Muscle layer of duodenum (tissue), 2 donors: Measurements from ENCODE around the gene SERPINB13.

ENCODE experiments used
- H3K27ac ChIP-seq: one replicate; pipeline ENCODE4 v1.7.0; 2013; ENCODE audit warnings: mild to moderate bottlenecking, low read length
- H3K27me3 ChIP-seq: one replicate; pipeline ENCODE4 v1.7.0; 2013; ENCODE audit warnings: low read depth, mild to moderate bottlenecking, control low read depth, low read length
- H3K36me3 ChIP-seq, 2 donors: one replicate each; pipeline ENCODE4 v1.7.0; 2013; ENCODE audit warnings: low read length in 2 of 2, control low read depth in 1 of 2, mild to moderate bottlenecking in 1 of 2; ENCODE audit not compliant: insufficient read depth in 2 of 2, control insufficient read depth in 1 of 2
- H3K4me1 ChIP-seq, 2 donors: one replicate each; pipeline ENCODE4 v1.7.0; 2013; ENCODE audit warnings: low read length in 2 of 2, mild to moderate bottlenecking in 2 of 2, control low read depth in 1 of 2, moderate library complexity in 1 of 2; ENCODE audit not compliant: insufficient read depth in 2 of 2, control insufficient read depth in 1 of 2
- H3K4me3 ChIP-seq, 2 donors: one replicate each; pipeline ENCODE4 v1.7.0; 2013; ENCODE audit warnings: low read length in 2 of 2, low read depth in 1 of 2, mild to moderate bottlenecking in 1 of 2
- H3K9me3 ChIP-seq, 2 donors: one replicate each; pipeline ENCODE4 v1.7.0; 2013; ENCODE audit warnings: low read length in 2 of 2, control low read depth in 1 of 2, mild to moderate bottlenecking in 1 of 2; ENCODE audit not compliant: control insufficient read depth in 1 of 2
- donor health status: healthy.

SERPINB13 gene

GRCh38 chr18:63586966-63587365 lies at the start of gene SERPINB13:
SERPINB13 (plus strand) TSS chr18:63587343; CDS start chr18:63588668, 1,325 bp downstream.
- Histone ChIP-seq H3K4me3 (no peak within 1 kb of the TSS), H3K36me3 (no peaks in the 10 kb centered on the region), H3K9me3 (no peaks in the 10 kb centered on the region), H3K27me3 (no peaks in the 10 kb centered on the region), H3K27ac (no peak within 1 kb of the TSS), H3K4me1 (no peaks in the 10 kb centered on the region)

GRCh38 chr18:63539904-63540510 lies 47.1 kb upstream of the SERPINB13 start:
- no peak overlapping the region for H3K4me3 ChIP-seq
- no peaks in the 10 kb centered on the region for H3K36me3 ChIP-seq
- H3K9me3 ChIP-seq: no peaks in the 10 kb centered on the region
- H3K4me1 ChIP-seq: no peaks in the 10 kb centered on the region
- H3K27ac ChIP-seq: no peak overlapping the region
- H3K27me3 ChIP-seq: no peaks in the 10 kb centered on the region

DNA sequence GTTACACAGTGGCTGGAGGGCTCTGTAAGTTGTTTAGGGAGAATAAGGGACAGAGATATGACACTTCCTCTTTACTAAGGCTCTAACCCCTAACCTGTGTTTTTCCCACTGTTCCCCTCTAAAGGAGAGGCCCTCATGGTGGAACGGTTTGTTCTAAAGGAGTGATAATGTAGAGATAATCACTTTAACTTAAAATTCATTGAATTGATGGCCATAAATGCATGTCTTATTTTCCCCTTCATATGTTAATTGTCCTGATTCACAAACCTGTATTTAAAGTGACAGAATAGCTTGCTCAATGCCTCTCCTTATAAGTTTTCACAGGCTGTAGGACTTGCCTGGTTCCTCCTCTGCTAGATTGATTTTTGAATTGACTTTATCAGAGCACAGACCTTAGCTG lies 45.1 kb upstream of the SERPINB13 start, which contains the start of gene SERPINB12:
TSS of gene SERPINB12 (plus strand) at position 301 of the 400 bp plus-strand sequence. CDS start 13,791 bp downstream, outside the sequence.
- Histone ChIP-seq H3K27me3 (no peaks in the 10 kb centered on the region), H3K4me3 (no peak within 1 kb of the TSS), H3K36me3 (no peaks in the 10 kb centered on the region), H3K9me3 (no peaks in the 10 kb centered on the region), H3K27ac (no peak within 1 kb of the TSS), H3K4me1 (no peaks in the 10 kb centered on the region)

DNA sequence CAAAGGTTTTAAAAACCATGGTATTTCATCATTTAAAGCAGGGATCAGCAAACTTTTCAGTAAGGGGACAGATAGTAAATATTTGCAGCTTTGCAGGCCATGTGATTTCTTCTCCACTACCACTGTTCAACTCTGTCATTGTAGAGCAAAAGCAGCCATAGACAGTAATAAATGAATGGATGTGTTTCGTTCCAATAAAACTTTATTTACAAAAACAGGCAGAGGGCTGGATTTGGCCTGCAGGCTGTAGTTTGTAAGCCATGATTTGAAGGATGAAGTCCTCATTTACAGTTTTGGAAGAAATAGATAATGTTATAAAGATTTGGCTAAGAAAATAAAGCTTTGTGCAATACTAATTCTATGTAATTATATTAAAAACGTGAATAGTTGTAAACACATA lies 43.1 kb upstream of the SERPINB13 start:
- Histone ChIP-seq H3K27ac (no peak overlapping the region), H3K36me3 (no peaks in the 10 kb centered on the region), H3K4me1 (no peaks in the 10 kb centered on the region), H3K27me3 (no peaks in the 10 kb centered on the region), H3K4me3 (no peak overlapping the region), H3K9me3 (no peaks in the 10 kb centered on the region)

- Histone ChIP-seq H3K36me3 (no peaks in the 10 kb centered on the region), H3K27me3 (no peaks in the 10 kb centered on the region), H3K9me3 (no peaks in the 10 kb centered on the region), H3K4me1 (no peaks in the 10 kb centered on the region), H3K27ac (no peak overlapping the region), H3K4me3 (no peak overlapping the region)
Measured at GRCh38 chr18:63545000-63545399, 42.1 kb upstream of the SERPINB13 start.

GRCh38 chr18:63550068-63550467 lies 37.1 kb upstream of the SERPINB13 start:
- Histone ChIP-seq H3K9me3 (no peaks in the 10 kb centered on the region), H3K4me1 (peaks cover 0 to 12% of the 10 kb centered on the region in 2 donors), H3K36me3 (no peaks in the 10 kb centered on the region), H3K27ac (no peak overlapping the region), H3K4me3 (no peak overlapping the region), H3K27me3 (no peaks in the 10 kb centered on the region)

DNA sequence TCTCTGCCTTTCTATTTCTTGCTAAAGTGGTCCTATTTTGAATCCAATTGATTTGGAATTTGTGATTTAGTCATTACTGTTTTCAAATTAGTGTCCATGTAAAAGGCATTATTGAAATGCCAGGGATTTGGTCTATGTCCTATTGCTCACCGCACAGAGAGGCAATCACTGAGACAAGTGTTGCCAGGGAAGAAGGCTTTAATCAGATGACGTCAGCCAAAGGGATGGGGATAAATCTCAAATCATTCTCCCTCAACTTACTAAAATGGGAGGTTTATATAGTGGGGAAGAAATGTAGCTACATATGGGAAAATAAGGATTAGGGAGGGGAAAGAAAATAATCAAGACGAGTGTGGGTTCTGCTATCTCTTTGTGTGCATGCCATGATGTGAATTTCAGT lies 35.4 kb upstream of the SERPINB13 start:
- H3K27ac ChIP-seq: no peak overlapping the region
- no peaks in the 10 kb centered on the region for H3K27me3 ChIP-seq
- no peak overlapping the region for H3K4me3 ChIP-seq
- peaks cover 0 to 12% of the 10 kb centered on the region in 2 donors for H3K4me1 ChIP-seq
- H3K9me3 ChIP-seq: no peaks in the 10 kb centered on the region
- H3K36me3 ChIP-seq: no peaks in the 10 kb centered on the region

GRCh38 chr18:63552581-63552980 lies 34.6 kb upstream of the SERPINB13 start:
- Histone ChIP-seq H3K9me3 (no peaks in the 10 kb centered on the region), H3K27me3 (no peaks in the 10 kb centered on the region), H3K4me3 (no peak overlapping the region), H3K27ac (no peak overlapping the region), H3K4me1 (peaks cover 0 to 12% of the 10 kb centered on the region in 2 donors), H3K36me3 (no peaks in the 10 kb centered on the region)

DNA sequence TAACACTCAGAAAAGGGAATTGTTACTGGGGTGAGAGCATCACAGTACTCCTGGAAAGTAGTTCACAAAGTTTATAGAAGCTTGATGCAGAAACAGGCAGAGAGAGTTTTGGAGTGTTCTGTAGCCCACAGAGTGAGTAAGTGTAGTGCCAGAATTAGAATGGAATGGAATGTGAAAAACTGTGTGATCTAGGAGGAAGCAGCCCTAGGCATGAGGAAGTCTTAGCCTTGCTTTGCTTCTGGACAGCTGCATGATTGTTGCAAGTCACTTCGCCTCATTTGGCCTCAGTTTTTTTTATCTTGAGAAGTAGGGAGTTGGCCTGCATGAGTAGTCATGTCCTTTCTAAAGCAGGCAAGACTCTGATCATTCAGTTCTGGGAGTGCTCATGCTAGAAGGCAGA lies 34.1 kb upstream of the SERPINB13 start:
- Histone ChIP-seq H3K4me1 (peaks cover 0 to 12% of the 10 kb centered on the region in 2 donors), H3K9me3 (no peaks in the 10 kb centered on the region), H3K27me3 (no peaks in the 10 kb centered on the region), H3K4me3 (no peak overlapping the region), H3K36me3 (no peaks in the 10 kb centered on the region), H3K27ac (no peak overlapping the region)

GRCh38 chr18:63559567-63560491 lies 27.3 kb upstream of the SERPINB13 start:
- H3K27ac ChIP-seq: no peak overlapping the region
- no peaks in the 10 kb centered on the region for H3K36me3 ChIP-seq
- H3K9me3 ChIP-seq: no peaks in the 10 kb centered on the region
- H3K4me3 ChIP-seq: no peak overlapping the region
- H3K4me1 ChIP-seq: no peaks in the 10 kb centered on the region
- no peaks in the 10 kb centered on the region for H3K27me3 ChIP-seq

DNA sequence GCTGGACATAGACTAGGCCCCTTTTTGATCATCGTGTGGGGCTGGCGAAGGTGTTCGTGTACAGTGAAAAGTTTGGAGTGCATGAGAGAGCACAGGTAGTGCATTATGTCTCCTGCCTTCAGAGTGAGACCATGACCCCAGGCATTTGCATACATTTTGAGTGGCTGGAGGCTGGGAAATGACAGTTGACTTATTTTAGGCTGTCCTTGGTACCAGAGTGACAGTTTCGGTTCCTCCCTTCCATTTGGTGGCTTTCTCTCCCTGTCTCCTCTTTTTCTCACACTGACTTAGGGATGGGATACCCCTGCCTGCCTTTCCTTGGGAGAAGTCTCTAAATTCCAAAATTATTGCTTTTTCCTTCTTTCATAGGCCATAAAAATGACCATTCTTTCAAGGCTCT lies 24.9 kb upstream of the SERPINB13 start:
- Histone ChIP-seq H3K27ac (no peak overlapping the region), H3K27me3 (no peaks in the 10 kb centered on the region), H3K4me3 (no peak overlapping the region), H3K36me3 (no peaks in the 10 kb centered on the region), H3K4me1 (no peaks in the 10 kb centered on the region), H3K9me3 (no peaks in the 10 kb centered on the region)
